DMS79 (cell line): ENCODE data around the gene IRS1.

ENCODE experiments used
- DNase-seq: peaks from one replicate; lab custom pipeline; 2025; lab: John Stamatoyannopoulos, UW

IRS1 gene

GRCh38 chr2:226790011-226790410 is 9.6 kb downstream of the IRS1 start:
- DNase-seq: no peak

- DNase-seq: no peak
Measured at GRCh38 chr2:226788881-226789490, 10.6 kb downstream of the IRS1 start.

DNA sequence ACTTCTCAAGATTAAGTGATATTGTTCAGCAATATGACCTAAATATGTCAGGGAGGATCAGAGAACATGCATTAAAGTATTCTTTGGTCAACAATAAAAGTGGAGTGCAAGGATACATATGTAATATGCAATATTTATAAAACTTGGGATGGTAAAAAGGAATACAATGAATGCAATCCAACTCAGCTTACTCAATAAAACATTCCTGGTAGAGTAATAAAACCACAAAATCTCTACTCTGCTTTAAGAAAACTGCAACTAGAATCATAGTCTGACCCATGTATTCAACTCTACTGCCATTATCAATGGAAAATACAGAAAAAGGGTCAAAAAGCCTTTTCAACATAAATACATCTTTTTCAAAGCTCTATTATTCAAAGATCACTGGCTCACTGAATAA is 11.6 kb downstream of the IRS1 start:
- DNase-seq: no peak

DNA sequence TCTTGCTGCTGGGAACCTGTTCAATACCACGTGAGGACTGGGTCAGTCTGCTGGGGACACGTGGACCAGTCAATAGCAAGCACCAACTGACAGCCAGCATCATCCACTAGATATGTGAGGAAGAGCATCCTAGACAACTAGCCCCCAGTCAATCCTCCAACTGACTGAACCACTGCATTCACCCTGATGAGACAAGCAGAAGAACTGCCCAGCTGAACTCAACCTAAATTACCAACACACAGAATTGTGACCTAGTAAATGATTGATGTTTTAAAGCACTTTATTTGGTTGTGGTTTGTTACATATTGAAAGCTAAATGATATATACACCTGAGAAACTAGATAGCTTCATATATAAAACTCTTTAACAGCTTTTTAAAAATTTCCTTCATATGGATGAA is 15.7 kb downstream of the IRS1 start:
- no peak for DNase-seq

- DNase-seq: no peak
Measured at GRCh38 chr2:226782092-226782713, 17.4 kb downstream of the IRS1 start.

- no peak for DNase-seq
Measured at GRCh38 chr2:226780431-226780830, 19.2 kb downstream of the IRS1 start.

- no peak for DNase-seq
Measured at GRCh38 chr2:226777611-226778010, 22.0 kb downstream of the IRS1 start.

GRCh38 chr2:226776104-226776503 is 23.5 kb downstream of the IRS1 start:
- DNase-seq: no peak

DNA sequence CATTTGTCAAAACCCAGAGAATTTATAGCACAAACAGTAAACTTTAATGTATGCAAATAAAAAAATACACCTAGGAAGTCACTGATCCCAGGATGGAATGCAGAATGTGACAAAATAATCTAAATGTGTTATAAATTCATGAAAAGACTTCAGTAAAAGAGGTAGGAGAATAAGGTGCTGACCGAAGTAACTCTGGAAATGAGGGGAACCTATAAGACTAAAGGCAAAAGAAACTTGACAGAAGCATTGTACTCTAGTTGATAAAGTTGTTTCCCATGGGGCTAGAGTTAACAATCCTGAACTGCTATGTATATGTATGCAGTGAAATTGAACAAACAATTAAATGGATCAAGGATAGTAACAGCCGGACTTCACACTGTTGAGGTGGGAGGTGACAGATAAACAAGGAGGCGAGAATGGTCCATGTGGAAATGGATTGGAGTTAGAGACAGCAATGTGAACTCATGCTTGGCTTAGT is 24.5 kb downstream of the IRS1 start:
- DNase-seq: no peak

GRCh38 chr2:226773291-226773690 is 26.3 kb downstream of the IRS1 start:
- no peak for DNase-seq

GRCh38 chr2:226772389-226773179 is 27.0 kb downstream of the IRS1 start:
- DNase-seq: no peak

GRCh38 chr2:226771067-226771466 is 28.6 kb downstream of the IRS1 start:
- no peak for DNase-seq

DNA sequence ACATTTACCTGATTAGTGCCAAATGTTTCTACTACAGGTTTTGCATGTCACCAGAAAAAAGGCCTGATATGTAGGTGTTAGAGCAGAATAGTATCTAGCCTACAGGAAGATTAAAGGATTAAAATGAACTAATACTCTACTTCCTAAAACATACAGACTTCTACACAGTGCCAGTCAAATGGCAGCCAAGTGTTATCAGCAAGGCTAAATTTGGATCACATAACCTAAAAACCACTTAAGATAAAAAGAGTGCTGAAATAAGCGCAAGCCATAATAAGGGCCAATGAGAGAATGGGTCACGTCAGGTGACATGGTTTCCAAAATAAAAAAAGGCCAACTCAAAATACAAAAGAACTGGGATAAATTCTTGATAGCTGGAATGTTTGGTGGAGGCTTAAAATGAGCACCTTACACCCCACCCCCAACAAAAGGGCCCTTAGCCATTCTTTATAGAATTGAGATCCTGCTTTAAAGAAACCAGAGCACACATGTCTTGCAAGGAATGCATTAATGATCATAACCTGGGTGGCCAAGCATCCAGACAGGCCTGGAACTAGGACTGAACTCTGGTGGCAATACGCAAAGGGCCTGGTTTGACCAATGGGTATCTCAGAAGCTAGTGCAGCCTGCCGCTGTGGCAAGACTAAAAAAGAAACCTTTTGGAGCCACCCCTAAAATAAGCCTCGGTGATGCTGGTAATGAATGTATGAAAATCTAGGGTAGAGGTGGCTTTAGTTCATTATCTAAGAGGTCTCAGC is 32.4 kb downstream of the IRS1 start:
- no peak for DNase-seq

GRCh38 chr2:226766352-226767055 is 33.1 kb downstream of the IRS1 start:
- DNase-seq: no peak

GRCh38 chr2:226763320-226763719 is 36.3 kb downstream of the IRS1 start:
- no peak for DNase-seq

GRCh38 chr2:226761195-226761583 is 38.4 kb downstream of the IRS1 start:
- DNase-seq: no peak

GRCh38 chr2:226760412-226761194 is 39.0 kb downstream of the IRS1 start:
- DNase-seq: no peak

- no peak for DNase-seq
Measured at GRCh38 chr2:226759768-226760167, 39.9 kb downstream of the IRS1 start.

- no peak for DNase-seq
Measured at GRCh38 chr2:226758921-226759640, 40.5 kb downstream of the IRS1 start.

DNA sequence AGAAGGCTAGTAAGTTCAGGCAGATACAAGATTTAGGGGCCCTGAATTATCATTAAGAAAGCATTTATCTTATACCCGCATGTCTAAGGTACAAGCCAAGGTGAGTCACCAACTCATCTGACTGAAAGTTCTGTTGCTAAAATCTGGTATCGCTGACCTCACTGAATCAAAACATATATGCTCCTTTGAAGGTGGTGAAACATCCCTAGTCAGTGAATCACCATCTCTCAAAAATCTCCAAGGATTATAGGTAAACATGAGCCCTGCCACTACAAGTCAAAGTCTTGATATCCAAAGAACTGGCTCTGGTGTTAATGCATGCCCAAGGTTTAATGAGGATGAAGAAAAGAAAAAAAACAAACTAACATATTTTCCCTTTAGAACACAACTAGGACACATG is 43.5 kb downstream of the IRS1 start:
- no peak for DNase-seq
